SJCRH30 (cell line): Measurements from ENCODE around the gene KCNT2. TPM values are rescaled to one million over a fixed set of nuclear protein-coding genes. Genes with fewer than 3 reads are reported as not detected.
A peak's percentile ranks its signal among the peaks of the same experiment; 100 is the strongest.
"Not testable (repeated sequence)": the region's sequence is repeated elsewhere in the genome, so short reads cannot be mapped to it uniquely, and the experiment has no call there.

Experiments used
- DNase-seq, 2 experiments: peaks; one replicate each; pipeline ENCODE4 v3.0.0-alpha.2; 2015 to 2020
- H3K27ac ChIP-seq: fragments of 250-450 bp; sonication (Bioruptor Pico); 2 replicates; pipeline ENCODE4 v1.5.1; 2020; ENCODE audit warnings: mild to moderate bottlenecking, moderate library complexity
- H3K27me3 ChIP-seq: fragments of 250-450 bp; sonication (Bioruptor Pico); 2 replicates; pipeline ENCODE4 v1.5.1; 2020; ENCODE audit warnings: mild to moderate bottlenecking, moderate library complexity
- H3K36me3 ChIP-seq: fragments of 250-450 bp; sonication (Bioruptor Pico); 2 replicates; pipeline ENCODE4 v1.5.1; 2020; ENCODE audit warnings: mild to moderate bottlenecking, moderate library complexity
- H3K4me1 ChIP-seq: fragments of 250-450 bp; sonication (Bioruptor Pico); 2 replicates; pipeline ENCODE4 v1.5.1; 2020; ENCODE audit warnings: mild to moderate bottlenecking, moderate library complexity
- H3K4me3 ChIP-seq: fragments of 250-450 bp; sonication (Bioruptor Pico); 2 replicates; pipeline ENCODE4 v1.5.1; 2020; ENCODE audit warnings: mild to moderate bottlenecking, moderate library complexity
- H3K9me3 ChIP-seq: fragments of 250-450 bp; sonication (Bioruptor Pico); replicated peaks from 2 replicates; pipeline ENCODE4 v1.5.1; 2020; ENCODE audit warnings: mild to moderate bottlenecking, moderate library complexity
- total RNA-seq: library from RNA; depleted of rRNA; stranded (reverse); fragments of >200 nt; shearing (Covaris generic); gene quantifications from 2 replicates; pipeline ENCODE4 v1.2.3, GENCODE V29; 2014

The KCNT2 gene
- total RNA-seq, 1 experiment from 2014 or later, result 2.7 TPM

GRCh38 chr1:196558411-196558810, 49.8 kb downstream of the KCNT2 start:
- Histone ChIP-seq H3K4me3 (no peak overlapping the region), H3K4me1 (no peaks in the 10 kb centered on the region), H3K27me3 (no peaks in the 10 kb centered on the region), H3K9me3 (no peaks in the 10 kb centered on the region), H3K36me3 (no peaks in the 10 kb centered on the region), H3K27ac (no peak overlapping the region)
- DNase-seq, result no peak

- DNase-seq, result no peak
- no peaks in the 10 kb centered on the region for H3K9me3 ChIP-seq
Measured at GRCh38 chr1:196557797-196558196, 50.4 kb downstream of the KCNT2 start.

GRCh38 chr1:196550731-196551130, 57.5 kb downstream of the KCNT2 start:
- no peaks in the 10 kb centered on the region for H3K4me1 ChIP-seq
- H3K9me3 ChIP-seq, result no peaks in the 10 kb centered on the region
- no peaks in the 10 kb centered on the region for H3K36me3 ChIP-seq
- H3K4me3 ChIP-seq, result no peak overlapping the region
- H3K27me3 ChIP-seq, result no peaks in the 10 kb centered on the region
- H3K27ac ChIP-seq, result no peak overlapping the region
- DNase-seq, result no peak

More at GRCh38 chr1:196557797-196558196, 50.4 kb downstream of the KCNT2 start:
- Histone ChIP-seq H3K27me3 (no peaks in the 10 kb centered on the region), H3K27ac (no peak overlapping the region), H3K4me1 (no peaks in the 10 kb centered on the region), H3K36me3 (no peaks in the 10 kb centered on the region), H3K4me3 (no peak overlapping the region)

- Histone ChIP-seq H3K36me3 (no peaks in the 10 kb centered on the region), H3K27ac (no peak overlapping the region), H3K4me1 (no peaks in the 10 kb centered on the region), H3K9me3 (no peaks in the 10 kb centered on the region), H3K4me3 (no peak overlapping the region), H3K27me3 (no peaks in the 10 kb centered on the region)
- no peak for DNase-seq
Measured at GRCh38 chr1:196546272-196547111, 61.7 kb downstream of the KCNT2 start.

GRCh38 chr1:196545222-196545621, 63.0 kb downstream of the KCNT2 start:
- DNase-seq, result no peak
- no peaks in the 10 kb centered on the region for H3K27me3 ChIP-seq
- no peaks in the 10 kb centered on the region for H3K36me3 ChIP-seq
- H3K4me3 ChIP-seq, result no peak overlapping the region
- H3K9me3 ChIP-seq, result no peaks in the 10 kb centered on the region
- no peaks in the 10 kb centered on the region for H3K4me1 ChIP-seq
- H3K27ac ChIP-seq, result no peak overlapping the region

- H3K9me3 ChIP-seq, result no peaks in the 10 kb centered on the region
- H3K4me1 ChIP-seq, result no peaks in the 10 kb centered on the region
Measured at GRCh38 chr1:196544617-196545016, 63.6 kb downstream of the KCNT2 start.

GRCh38 chr1:196543833-196544232, 64.4 kb downstream of the KCNT2 start:
- Histone ChIP-seq H3K27me3 (no peaks in the 10 kb centered on the region), H3K4me1 (no peaks in the 10 kb centered on the region), H3K36me3 (no peaks in the 10 kb centered on the region), H3K27ac (no peak overlapping the region), H3K9me3 (no peaks in the 10 kb centered on the region), H3K4me3 (no peak overlapping the region)
- DNase-seq, result no peak

More at GRCh38 chr1:196544617-196545016, 63.6 kb downstream of the KCNT2 start:
- no peak for DNase-seq
- H3K27ac ChIP-seq, result no peak overlapping the region
- H3K4me3 ChIP-seq, result no peak overlapping the region
- no peaks in the 10 kb centered on the region for H3K36me3 ChIP-seq
- H3K27me3 ChIP-seq, result no peaks in the 10 kb centered on the region

GRCh38 chr1:196538473-196538872, 69.8 kb downstream of the KCNT2 start:
- no peaks in the 10 kb centered on the region for H3K36me3 ChIP-seq
- no peak for DNase-seq
- no peak overlapping the region for H3K27ac ChIP-seq
- H3K9me3 ChIP-seq, result no peaks in the 10 kb centered on the region
- H3K4me1 ChIP-seq, result no peaks in the 10 kb centered on the region
- no peaks in the 10 kb centered on the region for H3K27me3 ChIP-seq
- H3K4me3 ChIP-seq, result no peak overlapping the region

GRCh38 chr1:196535727-196536126, 72.5 kb downstream of the KCNT2 start:
- Histone ChIP-seq H3K27me3 (no peaks in the 10 kb centered on the region), H3K27ac (no peak overlapping the region), H3K4me3 (no peak overlapping the region), H3K36me3 (no peaks in the 10 kb centered on the region), H3K4me1 (no peaks in the 10 kb centered on the region), H3K9me3 (no peaks in the 10 kb centered on the region)
- peak; percentile 26 to 30 for DNase-seq

GRCh38 chr1:196531737-196532524, 76.3 kb downstream of the KCNT2 start:
- H3K4me1 ChIP-seq, result no peaks in the 10 kb centered on the region

GRCh38 chr1:196527919-196528318, 80.3 kb downstream of the KCNT2 start:
- Histone ChIP-seq H3K4me1 (no peaks in the 10 kb centered on the region), H3K4me3 (no peak overlapping the region), H3K27me3 (no peaks in the 10 kb centered on the region), H3K36me3 (no peaks in the 10 kb centered on the region), H3K9me3 (no peaks in the 10 kb centered on the region), H3K27ac (no peak overlapping the region)
- DNase-seq, result no peak

More at GRCh38 chr1:196531737-196532524, 76.3 kb downstream of the KCNT2 start:
- no peak for DNase-seq
- H3K9me3 ChIP-seq, result no peaks in the 10 kb centered on the region
- H3K4me3 ChIP-seq, result no peak overlapping the region
- H3K27me3 ChIP-seq, result no peaks in the 10 kb centered on the region
- no peaks in the 10 kb centered on the region for H3K36me3 ChIP-seq
- no peak overlapping the region for H3K27ac ChIP-seq

GRCh38 chr1:196522574-196523345, 85.5 kb downstream of the KCNT2 start:
- H3K27me3 ChIP-seq, H3K36me3 ChIP-seq, H3K4me1 ChIP-seq, H3K9me3 ChIP-seq, H3K4me3 ChIP-seq, H3K27ac ChIP-seq, DNase-seq: not testable (repeated sequence)

- H3K9me3 ChIP-seq, result no peaks in the 10 kb centered on the region
- H3K27ac ChIP-seq, result no peak overlapping the region
- H3K36me3 ChIP-seq, result no peaks in the 10 kb centered on the region
- no peaks in the 10 kb centered on the region for H3K4me1 ChIP-seq
- no peak overlapping the region for H3K4me3 ChIP-seq
- H3K27me3 ChIP-seq, result no peaks in the 10 kb centered on the region
- no peak for DNase-seq
Measured at GRCh38 chr1:196517193-196517592, 91.0 kb downstream of the KCNT2 start.

GRCh38 chr1:196516373-196516772, 91.9 kb downstream of the KCNT2 start:
- Histone ChIP-seq H3K27ac (no peak overlapping the region), H3K36me3 (no peaks in the 10 kb centered on the region), H3K4me1 (no peaks in the 10 kb centered on the region), H3K9me3 (no peaks in the 10 kb centered on the region), H3K27me3 (no peaks in the 10 kb centered on the region), H3K4me3 (no peak overlapping the region)
- peak in 1 of 2 experiments; percentile 4 for DNase-seq

GRCh38 chr1:196515904-196516303, 92.3 kb downstream of the KCNT2 start:
- no peaks in the 10 kb centered on the region for H3K4me1 ChIP-seq
- H3K27ac ChIP-seq, result no peak overlapping the region
- H3K36me3 ChIP-seq, result no peaks in the 10 kb centered on the region
- no peak overlapping the region for H3K4me3 ChIP-seq
- no peaks in the 10 kb centered on the region for H3K27me3 ChIP-seq
- no peaks in the 10 kb centered on the region for H3K9me3 ChIP-seq
- DNase-seq, result no peak
